ENCODE measurements around the gene GRIP2. TPM values are rescaled to one million over a fixed set of nuclear protein-coding genes. Genes with fewer than 3 reads are reported as not detected.

The GRIP2 gene
- total and polyA plus RNA-seq, 2 donors (not counting 3 experiments of a cell fraction or from before 2014, with no cell fraction given), result not detected

DNA sequence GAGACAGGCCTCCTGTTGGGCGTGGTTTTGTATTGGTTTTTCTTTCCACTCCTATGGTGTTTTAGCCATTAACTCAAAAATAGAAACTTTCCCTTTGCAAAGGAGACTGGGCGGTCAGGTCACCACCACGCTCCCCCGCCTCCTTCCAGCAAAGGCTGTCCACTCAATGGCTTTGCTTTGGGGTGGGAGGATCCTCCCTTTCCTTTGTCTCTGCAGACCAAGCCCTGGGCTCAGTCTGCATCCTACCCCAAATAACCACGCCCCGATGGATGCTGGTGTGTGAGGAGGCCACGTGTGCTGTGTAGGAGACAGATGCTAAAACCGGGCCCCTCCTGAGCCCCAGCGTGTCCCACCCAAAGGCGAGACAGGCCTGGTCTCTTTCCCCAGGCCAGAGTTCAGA lies 68.5 kb downstream of the GRIP2 start:
- TF ChIP-seq POLR2AphosphoS5 (IDR thresholded peaks at IDR 0.05; ENCODE audit: insufficient read depth, low read depth, low read length), result no peak
- POLR2A ChIA-PET, result no interaction called here

DNA sequence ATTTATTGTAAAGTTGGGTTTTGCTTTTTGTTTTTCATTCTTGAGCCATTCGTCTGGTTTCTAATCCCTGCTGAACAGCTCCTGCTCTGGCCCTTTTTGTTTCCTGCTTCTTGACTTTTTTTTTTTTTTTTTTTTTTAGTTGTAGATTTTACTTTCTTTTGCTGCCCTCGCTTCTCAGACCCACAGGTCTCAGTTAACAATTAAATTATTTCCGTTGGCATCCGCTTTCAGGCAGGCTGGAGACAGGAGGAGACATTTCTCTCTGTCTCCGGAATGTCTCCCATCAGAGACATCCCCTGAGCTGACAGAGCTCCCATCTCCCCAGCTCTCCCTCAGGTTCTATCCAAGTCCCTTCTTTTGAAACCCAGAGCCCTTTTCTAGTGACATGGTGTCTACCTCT lies 69.1 kb downstream of the GRIP2 start:
- Histone ChIP-seq H3K4me2 (ENCODE audit: insufficient read depth, low read length) (no peak overlapping the region), H3K79me2 (ENCODE audit: control insufficient read depth, insufficient read depth, low read length) (no peaks in the 10 kb centered on the region), H3K36me3 (ENCODE audit: control insufficient read depth in 2 of 2, extremely low read depth in 1 of 2, insufficient read depth in 2 of 2, low read length in 2 of 2) (peaks cover 0 to 4% of the 10 kb centered on the region in 2 experiments), H3K4me1 (ENCODE audit: control insufficient read depth, extremely low read depth, insufficient read depth, low read length) (peaks cover 18% of the 10 kb centered on the region), H3K27me3 (ENCODE audit: control insufficient read depth in 2 of 2, insufficient read depth in 2 of 2, low read length in 2 of 2) (no peaks in the 10 kb centered on the region), H3K27ac (ENCODE audit: insufficient read depth, low read depth, low read length) (no peak overlapping the region), H3K9me1 (replicated peaks; ENCODE audit: control insufficient read depth, extremely low read depth, insufficient read depth, low read length) (no peaks in the 10 kb centered on the region), H3K9ac (replicated peaks; ENCODE audit: extremely low read depth, insufficient read depth, low read length) (no peak overlapping the region), H2AFZ (ENCODE audit: low read depth, low read length) (no peak overlapping the region), H3K4me3 (replicated peaks in 1 of 3; ENCODE audit: insufficient read depth in 1 of 3, low read depth in 1 of 3, low read length in 3 of 3) (no peak overlapping the region), H3K9me3 (replicated peaks; ENCODE audit: control insufficient read depth, insufficient read depth, low read length) (no peaks in the 10 kb centered on the region), H4K20me1 (replicated peaks; ENCODE audit: control insufficient read depth, extremely low read depth, insufficient read depth, low read length) (no peaks in the 10 kb centered on the region)
- intact Hi-C loops (cut with micrococcal nuclease), result no loop called here
- FAIRE-seq (no peak), DNase-seq (ENCODE audit: low read depth, low spot score) (no peak)
- POLR2A ChIA-PET, result no interaction called here
- CTCF ChIA-PET, result interaction anchor here (1.1 to 1.5 kb wide), 2 partner anchors 210 to 267 kb away, joined by 3 to 5 read pairs; no protein-coding TSS in a partner anchor
- no TSS peak for BruUV-seq (replicated peaks)
- dilution Hi-C loops (cut with MboI; ENCODE audit: extremely low pct_ligation_motif_present, low sequenced_read_pairs), result no loop called here
- TF ChIP-seq MYC (IDR thresholded peaks at IDR 0.05; ENCODE audit: low read depth, low read length) (no peak), JUN (IDR thresholded peaks at IDR 0.05; ENCODE audit: borderline replicate concordance, insufficient read depth, insufficient read length, low read depth) (no peak), POLR2A (IDR thresholded peaks at IDR 0.05; ENCODE audit: low read depth, low read length) (no peak), GATA2 (IDR thresholded peaks at IDR 0.05; ENCODE audit: insufficient read depth, insufficient read length, low read depth, low read length) (no peak), EZH2 (IDR thresholded peaks at IDR 0.05; ENCODE audit: borderline replicate concordance, low read depth, low read length, severe bottlenecking) (no peak), FOS (IDR thresholded peaks at IDR 0.05; ENCODE audit: borderline replicate concordance, insufficient read depth, low read length) (no peak), POLR2AphosphoS5 (IDR thresholded peaks at IDR 0.05; ENCODE audit: insufficient read depth, low read depth, low read length) (no peak)
- TF ChIP-seq, protein P1, sequence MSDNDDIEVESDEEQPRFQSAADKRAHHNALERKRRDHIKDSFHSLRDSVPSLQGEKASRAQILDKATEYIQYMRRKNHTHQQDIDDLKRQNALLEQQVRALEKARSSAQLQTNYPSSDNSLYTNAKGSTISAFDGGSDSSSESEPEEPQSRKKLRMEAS (IDR thresholded peaks at IDR 0.05; ENCODE audit: insufficient read depth, insufficient read length), result no peak
- TF ChIP-seq, protein P2, sequence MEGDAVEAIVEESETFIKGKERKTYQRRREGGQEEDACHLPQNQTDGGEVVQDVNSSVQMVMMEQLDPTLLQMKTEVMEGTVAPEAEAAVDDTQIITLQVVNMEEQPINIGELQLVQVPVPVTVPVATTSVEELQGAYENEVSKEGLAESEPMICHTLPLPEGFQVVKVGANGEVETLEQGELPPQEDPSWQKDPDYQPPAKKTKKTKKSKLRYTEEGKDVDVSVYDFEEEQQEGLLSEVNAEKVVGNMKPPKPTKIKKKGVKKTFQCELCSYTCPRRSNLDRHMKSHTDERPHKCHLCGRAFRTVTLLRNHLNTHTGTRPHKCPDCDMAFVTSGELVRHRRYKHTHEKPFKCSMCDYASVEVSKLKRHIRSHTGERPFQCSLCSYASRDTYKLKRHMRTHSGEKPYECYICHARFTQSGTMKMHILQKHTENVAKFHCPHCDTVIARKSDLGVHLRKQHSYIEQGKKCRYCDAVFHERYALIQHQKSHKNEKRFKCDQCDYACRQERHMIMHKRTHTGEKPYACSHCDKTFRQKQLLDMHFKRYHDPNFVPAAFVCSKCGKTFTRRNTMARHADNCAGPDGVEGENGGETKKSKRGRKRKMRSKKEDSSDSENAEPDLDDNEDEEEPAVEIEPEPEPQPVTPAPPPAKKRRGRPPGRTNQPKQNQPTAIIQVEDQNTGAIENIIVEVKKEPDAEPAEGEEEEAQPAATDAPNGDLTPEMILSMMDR (IDR thresholded peaks at IDR 0.05; ENCODE audit: extremely low read depth in 1 of 2, insufficient read depth in 1 of 2, low read depth in 1 of 2, low read length in 2 of 2), result no peak

More for the DNA sequence above, 68.5 kb downstream of the GRIP2 start:
- H3K4me2 ChIP-seq (ENCODE audit: insufficient read depth, low read length), result no peak overlapping the region
- H3K36me3 ChIP-seq (ENCODE audit: control insufficient read depth in 2 of 2, extremely low read depth in 1 of 2, insufficient read depth in 2 of 2, low read length in 2 of 2), result peaks cover 0 to 2% of the 10 kb centered on the region in 2 experiments
- no peaks in the 10 kb centered on the region for H3K79me2 ChIP-seq (ENCODE audit: control insufficient read depth, insufficient read depth, low read length)
- BruUV-seq (replicated peaks), result no TSS peak
- CTCF ChIA-PET, result interaction anchor here (1.1 to 1.7 kb wide), 2 partner anchors 268 kb away, joined by 3 to 12 read pairs; no protein-coding TSS in a partner anchor
- no peak overlapping the region for H2AFZ ChIP-seq (ENCODE audit: low read depth, low read length)
- dilution Hi-C loops (cut with MboI; ENCODE audit: extremely low pct_ligation_motif_present, low sequenced_read_pairs) (no loop called here), intact Hi-C loops (cut with micrococcal nuclease) (no loop called here)
- no peak overlapping the region for H3K4me3 ChIP-seq (replicated peaks in 1 of 3; ENCODE audit: insufficient read depth in 1 of 3, low read depth in 1 of 3, low read length in 3 of 3)
- H3K9ac ChIP-seq (replicated peaks; ENCODE audit: extremely low read depth, insufficient read depth, low read length), result no peak overlapping the region
- H4K20me1 ChIP-seq (replicated peaks; ENCODE audit: control insufficient read depth, extremely low read depth, insufficient read depth, low read length), result no peaks in the 10 kb centered on the region
- no peak for DNase-seq (ENCODE audit: low read depth, low spot score)
- H3K4me1 ChIP-seq (ENCODE audit: control insufficient read depth, extremely low read depth, insufficient read depth, low read length), result peaks cover 18% of the 10 kb centered on the region
- no peak overlapping the region for H3K27ac ChIP-seq (ENCODE audit: insufficient read depth, low read depth, low read length)
- H3K9me1 ChIP-seq (replicated peaks; ENCODE audit: control insufficient read depth, extremely low read depth, insufficient read depth, low read length), result no peaks in the 10 kb centered on the region
- H3K9me3 ChIP-seq (replicated peaks; ENCODE audit: control insufficient read depth, insufficient read depth, low read length), result no peaks in the 10 kb centered on the region
- no peaks in the 10 kb centered on the region for H3K27me3 ChIP-seq (ENCODE audit: control insufficient read depth in 2 of 2, insufficient read depth in 2 of 2, low read length in 2 of 2)
- no peak for FAIRE-seq

All from endothelial cell of umbilical vein (primary cell).